Measurements from ENCODE around the gene MYO16. TPM values are rescaled to one million over a fixed set of nuclear protein-coding genes. Genes with fewer than 3 reads are reported as not detected.

MYO16 gene
- total RNA-seq, 1 experiment from 2014 or later, result 0.15 TPM

GRCh38 chr13:108787700-108788414, 158.4 kb downstream of the MYO16 start:
- Histone ChIP-seq H2AFZ (ENCODE audit: low read length) (no peak overlapping the region), H3K4me1 (ENCODE audit: low read length) (no peaks in the 10 kb centered on the region), H3K27ac (ENCODE audit: low read length) (no peak overlapping the region), H3K36me3 (ENCODE audit: insufficient read depth, low read length) (no peaks in the 10 kb centered on the region), H3K9me2 (replicated peaks; ENCODE audit: insufficient read depth, low read length) (no peaks in the 10 kb centered on the region), H3K9ac (ENCODE audit: low read length) (no peak overlapping the region), H3K9me3 (ENCODE audit: low read length) (no peaks in the 10 kb centered on the region), H3K79me2 (ENCODE audit: low read length) (no peaks in the 10 kb centered on the region), H3K27me3 (ENCODE audit: low read length) (no peaks in the 10 kb centered on the region), H3K4me3 (ENCODE audit: low read length) (no peak overlapping the region), H4K20me1 (ENCODE audit: insufficient read depth, low read depth, low read length) (no peaks in the 10 kb centered on the region), H3K4me2 (ENCODE audit: low read depth, low read length, poor library complexity, severe bottlenecking) (no peak overlapping the region)
- no peak for DNase-seq

DNA sequence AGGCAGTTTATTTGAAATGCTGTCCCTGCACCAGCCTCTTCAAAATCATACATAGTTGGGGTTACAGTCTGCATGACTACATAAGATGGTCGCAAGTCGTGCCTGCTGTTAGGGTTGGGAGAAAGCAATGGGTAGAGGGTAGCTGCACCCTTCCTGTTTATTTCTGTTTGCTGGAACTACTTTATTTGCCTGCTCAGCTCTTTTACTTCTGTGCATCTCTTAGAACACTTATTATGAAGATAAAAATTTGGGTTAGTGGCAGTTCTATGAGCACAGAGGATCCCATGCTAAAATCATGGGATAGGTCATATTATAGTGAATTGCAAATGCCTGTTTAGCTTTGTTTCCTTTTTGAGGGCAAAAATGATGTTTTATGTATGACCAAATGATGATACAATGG, 160.1 kb downstream of the MYO16 start:
- Histone ChIP-seq H2AFZ (ENCODE audit: low read length) (no peak overlapping the region), H4K20me1 (ENCODE audit: insufficient read depth, low read depth, low read length) (no peaks in the 10 kb centered on the region), H3K27me3 (ENCODE audit: low read length) (no peaks in the 10 kb centered on the region), H3K9ac (ENCODE audit: low read length) (no peak overlapping the region), H3K27ac (ENCODE audit: low read length) (no peak overlapping the region), H3K4me2 (ENCODE audit: low read depth, low read length, poor library complexity, severe bottlenecking) (no peak overlapping the region), H3K4me1 (ENCODE audit: low read length) (no peaks in the 10 kb centered on the region), H3K36me3 (ENCODE audit: insufficient read depth, low read length) (no peaks in the 10 kb centered on the region), H3K79me2 (ENCODE audit: low read length) (no peaks in the 10 kb centered on the region), H3K9me2 (replicated peaks; ENCODE audit: insufficient read depth, low read length) (no peaks in the 10 kb centered on the region), H3K9me3 (ENCODE audit: low read length) (no peaks in the 10 kb centered on the region), H3K4me3 (ENCODE audit: low read length) (no peak overlapping the region)
- DNase-seq, result no peak

- Histone ChIP-seq H4K20me1 (ENCODE audit: insufficient read depth, low read depth, low read length) (no peaks in the 10 kb centered on the region), H3K79me2 (ENCODE audit: low read length) (no peaks in the 10 kb centered on the region), H3K27me3 (ENCODE audit: low read length) (no peaks in the 10 kb centered on the region), H3K4me1 (ENCODE audit: low read length) (no peaks in the 10 kb centered on the region), H3K9me3 (ENCODE audit: low read length) (peaks cover 3% of the 10 kb centered on the region; the same call in 1 of the 2 replicates), H3K9me2 (replicated peaks; ENCODE audit: insufficient read depth, low read length) (no peaks in the 10 kb centered on the region), H3K9ac (ENCODE audit: low read length) (no peak overlapping the region), H3K4me2 (ENCODE audit: low read depth, low read length, poor library complexity, severe bottlenecking) (no peak overlapping the region), H3K4me3 (ENCODE audit: low read length) (no peak overlapping the region), H2AFZ (ENCODE audit: low read length) (no peak overlapping the region), H3K27ac (ENCODE audit: low read length) (no peak overlapping the region), H3K36me3 (ENCODE audit: insufficient read depth, low read length) (no peaks in the 10 kb centered on the region)
- DNase-seq, result no peak
Observed at GRCh38 chr13:108795841-108796240, 166.4 kb downstream of the MYO16 start.

DNA sequence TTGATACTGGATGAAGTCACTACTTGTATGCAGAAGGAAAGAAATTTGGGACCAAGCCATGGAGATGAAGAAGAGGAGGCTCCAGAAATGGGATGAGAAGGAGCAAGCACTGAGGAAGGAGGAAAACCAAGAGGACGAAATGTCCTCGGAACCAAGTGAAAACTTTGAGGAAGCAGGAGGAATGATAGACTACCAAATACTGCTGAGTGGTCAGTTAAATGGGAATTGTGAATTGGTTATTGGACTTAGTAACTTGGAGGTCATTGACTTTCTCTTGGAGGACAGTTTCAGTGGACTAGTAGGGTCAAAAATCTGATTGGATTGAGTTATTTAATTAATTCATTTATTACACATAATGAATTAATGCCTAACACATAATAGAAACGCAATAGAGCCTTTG, 167.9 kb downstream of the MYO16 start:
- no peak overlapping the region for H3K9ac ChIP-seq (ENCODE audit: low read length)
- H3K9me3 ChIP-seq (ENCODE audit: low read length), result peaks cover 3% of the 10 kb centered on the region; the same call in 1 of the 2 replicates
- H3K36me3 ChIP-seq (ENCODE audit: insufficient read depth, low read length), result no peaks in the 10 kb centered on the region
- H2AFZ ChIP-seq (ENCODE audit: low read length), result no peak overlapping the region
- H3K4me2 ChIP-seq (ENCODE audit: low read depth, low read length, poor library complexity, severe bottlenecking), result no peak overlapping the region
- no peaks in the 10 kb centered on the region for H3K9me2 ChIP-seq (replicated peaks; ENCODE audit: insufficient read depth, low read length)
- no peak overlapping the region for H3K27ac ChIP-seq (ENCODE audit: low read length)
- no peak for DNase-seq
- H3K4me3 ChIP-seq (ENCODE audit: low read length), result no peak overlapping the region
- H3K79me2 ChIP-seq (ENCODE audit: low read length), result no peaks in the 10 kb centered on the region
- H4K20me1 ChIP-seq (ENCODE audit: insufficient read depth, low read depth, low read length), result no peaks in the 10 kb centered on the region
- no peaks in the 10 kb centered on the region for H3K4me1 ChIP-seq (ENCODE audit: low read length)
- H3K27me3 ChIP-seq (ENCODE audit: low read length), result no peaks in the 10 kb centered on the region

DNA sequence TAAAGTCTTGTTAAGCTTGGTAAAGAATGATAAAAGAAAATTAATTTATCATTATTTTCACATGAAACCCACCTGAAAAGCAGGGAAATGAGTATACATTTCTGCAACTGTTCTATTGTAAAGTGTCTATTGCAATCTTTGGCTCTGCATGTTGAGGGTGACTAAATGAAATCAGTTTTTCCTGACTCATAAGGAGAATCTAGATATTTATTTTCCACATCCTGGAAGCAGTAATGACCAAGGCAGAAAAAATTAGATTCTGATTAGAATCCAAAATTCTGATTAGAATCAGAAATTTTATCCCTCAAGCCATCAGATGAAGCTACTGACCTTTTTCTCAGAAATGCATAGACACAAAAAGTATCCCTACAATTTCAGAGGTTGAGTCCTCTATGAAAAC, 178.4 kb downstream of the MYO16 start:
- Histone ChIP-seq H2AFZ (ENCODE audit: low read length) (no peak overlapping the region), H3K36me3 (ENCODE audit: insufficient read depth, low read length) (no peaks in the 10 kb centered on the region), H3K27me3 (ENCODE audit: low read length) (no peaks in the 10 kb centered on the region), H3K79me2 (ENCODE audit: low read length) (no peaks in the 10 kb centered on the region), H3K4me3 (ENCODE audit: low read length) (no peak overlapping the region), H4K20me1 (ENCODE audit: insufficient read depth, low read depth, low read length) (no peaks in the 10 kb centered on the region), H3K9ac (ENCODE audit: low read length) (no peak overlapping the region), H3K4me2 (ENCODE audit: low read depth, low read length, poor library complexity, severe bottlenecking) (no peak overlapping the region), H3K9me2 (replicated peaks; ENCODE audit: insufficient read depth, low read length) (no peaks in the 10 kb centered on the region), H3K4me1 (ENCODE audit: low read length) (no peaks in the 10 kb centered on the region), H3K27ac (ENCODE audit: low read length) (no peak overlapping the region), H3K9me3 (ENCODE audit: low read length) (no peaks in the 10 kb centered on the region)
- DNase-seq, result no peak

GRCh38 chr13:108812165-108812564, 182.8 kb downstream of the MYO16 start:
- Histone ChIP-seq H3K27me3 (ENCODE audit: low read length) (no peaks in the 10 kb centered on the region), H3K79me2 (ENCODE audit: low read length) (no peaks in the 10 kb centered on the region), H3K4me2 (ENCODE audit: low read depth, low read length, poor library complexity, severe bottlenecking) (no peak overlapping the region), H4K20me1 (ENCODE audit: insufficient read depth, low read depth, low read length) (no peaks in the 10 kb centered on the region), H2AFZ (ENCODE audit: low read length) (no peak overlapping the region), H3K4me3 (ENCODE audit: low read length) (no peak overlapping the region), H3K9ac (ENCODE audit: low read length) (no peak overlapping the region), H3K4me1 (ENCODE audit: low read length) (no peaks in the 10 kb centered on the region), H3K9me2 (replicated peaks; ENCODE audit: insufficient read depth, low read length) (no peaks in the 10 kb centered on the region), H3K27ac (ENCODE audit: low read length) (no peak overlapping the region), H3K36me3 (ENCODE audit: insufficient read depth, low read length) (no peaks in the 10 kb centered on the region), H3K9me3 (ENCODE audit: low read length) (peaks cover 5% of the 10 kb centered on the region; the same call in 1 of the 2 replicates)
- no peak for DNase-seq

DNA sequence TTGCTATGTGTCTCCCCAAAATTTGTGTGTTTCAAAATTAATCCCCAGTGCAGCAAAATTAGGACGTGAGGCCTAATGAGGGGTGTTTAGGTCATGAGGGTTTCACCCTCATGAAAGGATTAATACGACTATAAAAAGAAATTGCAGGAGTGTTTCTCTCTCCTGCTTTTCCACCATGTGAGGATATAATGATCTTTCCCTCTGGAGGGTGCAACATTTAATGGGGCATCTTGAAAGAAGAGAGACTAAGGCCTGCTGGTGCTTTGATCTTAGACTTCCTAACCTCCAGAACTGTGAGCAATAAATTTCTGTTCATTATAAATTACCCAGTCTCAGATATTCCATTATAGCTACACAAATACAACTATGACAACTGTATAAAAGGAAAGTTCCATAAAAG, 183.2 kb downstream of the MYO16 start:
- Histone ChIP-seq H3K27me3 (ENCODE audit: low read length) (no peaks in the 10 kb centered on the region), H3K79me2 (ENCODE audit: low read length) (no peaks in the 10 kb centered on the region), H3K36me3 (ENCODE audit: insufficient read depth, low read length) (no peaks in the 10 kb centered on the region), H3K9me3 (ENCODE audit: low read length) (peaks cover 5% of the 10 kb centered on the region; the same call in 1 of the 2 replicates), H4K20me1 (ENCODE audit: insufficient read depth, low read depth, low read length) (no peaks in the 10 kb centered on the region), H3K9me2 (replicated peaks; ENCODE audit: insufficient read depth, low read length) (no peaks in the 10 kb centered on the region), H3K27ac (ENCODE audit: low read length) (no peak overlapping the region), H3K9ac (ENCODE audit: low read length) (no peak overlapping the region), H3K4me2 (ENCODE audit: low read depth, low read length, poor library complexity, severe bottlenecking) (no peak overlapping the region), H3K4me3 (ENCODE audit: low read length) (no peak overlapping the region), H3K4me1 (ENCODE audit: low read length) (no peaks in the 10 kb centered on the region), H2AFZ (ENCODE audit: low read length) (no peak overlapping the region)
- DNase-seq, result no peak

GRCh38 chr13:108813587-108814170, 184.3 kb downstream of the MYO16 start:
- Histone ChIP-seq H3K9ac (ENCODE audit: low read length) (no peak overlapping the region), H2AFZ (ENCODE audit: low read length) (no peak overlapping the region), H4K20me1 (ENCODE audit: insufficient read depth, low read depth, low read length) (no peaks in the 10 kb centered on the region), H3K27me3 (ENCODE audit: low read length) (no peaks in the 10 kb centered on the region), H3K9me3 (ENCODE audit: low read length) (peaks cover 5% of the 10 kb centered on the region; the same call in 1 of the 2 replicates), H3K79me2 (ENCODE audit: low read length) (no peaks in the 10 kb centered on the region), H3K27ac (ENCODE audit: low read length) (no peak overlapping the region), H3K4me1 (ENCODE audit: low read length) (no peaks in the 10 kb centered on the region), H3K4me2 (ENCODE audit: low read depth, low read length, poor library complexity, severe bottlenecking) (no peak overlapping the region), H3K36me3 (ENCODE audit: insufficient read depth, low read length) (no peaks in the 10 kb centered on the region), H3K4me3 (ENCODE audit: low read length) (no peak overlapping the region), H3K9me2 (replicated peaks; ENCODE audit: insufficient read depth, low read length) (no peaks in the 10 kb centered on the region)
- no peak for DNase-seq

Data from Karpas-422 (cell line).